A549 (cell line): Measurements from ENCODE around the gene CILP2. TPM values are rescaled to one million over a fixed set of nuclear protein-coding genes. Genes with fewer than 3 reads are reported as not detected.

ENCODE experiments used
- ATAC-seq, 2 experiments: fragments of 200-7000 bp in 1 of 2; fragments of >200 bp in 1 of 2; cut with Nextera tagmentation in 1 of 2; cut with Tn5 transposase in 1 of 2; 3 replicates each; pipeline versions ENCODE4 v1.8.0 to v1.9.1; 2018 to 2020; ENCODE audit warnings: mild to moderate bottlenecking in 1 of 2, moderate library complexity in 1 of 2
- CTCF ChIA-PET: fragments of 300-600 bp; sonication (Branson Sonifier 250); formaldehyde crosslinking; extraction: SDS; loops from one replicate; lab custom pipeline; 2021; ENCODE audit warnings: antibody characterized with exemption, inconsistent platforms; lab: Yijun Ruan, JAX
- POLR2A ChIA-PET: fragments of 350-600 bp; formaldehyde crosslinking; extraction: SDS; loops from one replicate; lab custom pipeline; 2021; ENCODE audit warnings: antibody characterized with exemption, inconsistent platforms; lab: Yijun Ruan, JAX
- DNase-seq, 2 experiments: peaks; one replicate each; pipeline versions ENCODE4 v3.0.0 to v3.0.0-alpha.2; 2011 to 2016; ENCODE audit warnings: low read depth in 1 of 2, low spot score in 1 of 2
- FAIRE-seq: peaks from 2 replicates; lab custom pipeline; 2011; peaks lifted over from hg19 to GRCh38; lab: Jason Lieb, UNC
- H3K27ac ChIP-seq, 2 experiments: fragments of >200 bp; sonication (Bioruptor Twin); formaldehyde crosslinking; 3 replicates each; pipeline ENCODE4 v1.5.1; 2016 to 2017
- H3K4me1 ChIP-seq: fragments of >200 bp; sonication (Bioruptor Twin); formaldehyde crosslinking; 3 replicates; pipeline ENCODE4 v1.6.1; 2016
- H3K4me2 ChIP-seq: fragments of >200 bp; sonication (Bioruptor Twin); formaldehyde crosslinking; 3 replicates; pipeline ENCODE4 v1.6.1; 2016
- H3K4me3 ChIP-seq: fragments of >200 bp; sonication (Bioruptor Twin); formaldehyde crosslinking; 3 replicates; pipeline ENCODE4 v1.5.1; 2016
- H3K9me3 ChIP-seq: fragments of >200 bp; sonication (Bioruptor Twin); formaldehyde crosslinking; 3 replicates; pipeline ENCODE4 v1.6.1; 2016
- BHLHE40 ChIP-seq: IDR thresholded peaks from 2 replicates; pipeline ENCODE4 v1.6.1; 2012; ENCODE audit warnings: low read depth, low read length, inconsistent platforms
- CEBPB ChIP-seq, 2 experiments: fragments of >200 bp in 1 of 2; sonication (Bioruptor Twin) in 1 of 2; formaldehyde crosslinking in 1 of 2; IDR thresholded peaks; 2 replicates each; pipeline ENCODE4 v1.6.1; 2012 to 2016
- EHMT2 ChIP-seq: fragments of 200-600 bp; sonication (generic); IDR thresholded peaks from 2 replicates; pipeline ENCODE4 v1.6.1; 2016; ENCODE audit warnings: antibody characterized with exemption, low read depth, mild to moderate bottlenecking, moderate library complexity
- FOSB ChIP-seq: fragments of 250-450 bp; sonication (Bioruptor Pico); IDR thresholded peaks from 2 replicates; pipeline ENCODE4 v1.5.0; 2020; ENCODE audit warnings: mild to moderate bottlenecking, moderate library complexity
- GATA3 ChIP-seq: IDR thresholded peaks from 2 replicates; pipeline ENCODE4 v1.6.1; 2012; ENCODE audit warnings: borderline replicate concordance
- HEYL ChIP-seq: fragments of 250-450 bp; sonication (Bioruptor Pico); IDR thresholded peaks from 2 replicates; pipeline ENCODE4 v1.8.0; 2021; ENCODE audit warnings: mild to moderate bottlenecking, moderate library complexity
- HOXA7 ChIP-seq: fragments of 250-450 bp; sonication (Bioruptor Pico); IDR thresholded peaks from 2 replicates; pipeline ENCODE4 v1.5.0; 2020; ENCODE audit warnings: mild to moderate bottlenecking, moderate library complexity
- JUN ChIP-seq, 2 experiments: fragments of >200 bp; sonication (Bioruptor Twin); formaldehyde crosslinking; IDR thresholded peaks; 2 replicates in 1 of 2; 3 replicates in 1 of 2; pipeline ENCODE4 v1.6.1; 2016 to 2017
- JUNB ChIP-seq: fragments of >200 bp; sonication (Bioruptor Twin); formaldehyde crosslinking; IDR thresholded peaks from 2 replicates; pipeline ENCODE4 v1.6.1; 2016
- MAFK ChIP-seq: fragments of 450-650 bp; IDR thresholded peaks from 2 replicates; pipeline ENCODE4 v1.6.1; 2014; ENCODE audit not compliant: partially characterized antibody
- NFE2L2 ChIP-seq: fragments of 150-350 bp; conservative IDR thresholded peaks from 2 replicates; pipeline ENCODE4 v1.6.1; 2014; ENCODE audit warnings: low read length
- PHF8 ChIP-seq: fragments of 200-600 bp; sonication (generic); IDR thresholded peaks from 2 replicates; pipeline ENCODE4 v1.6.1; 2016; ENCODE audit warnings: low read depth, mild to moderate bottlenecking, antibody characterized with exemption, moderate library complexity, borderline replicate concordance
- POLR2A ChIP-seq: IDR thresholded peaks from 2 replicates; pipeline ENCODE4 v1.6.1; 2012; ENCODE audit warnings: mild to moderate bottlenecking, low read length
- RAD21 ChIP-seq, 2 experiments: fragments of >200 bp in 1 of 2; sonication (Bioruptor Twin) in 1 of 2; formaldehyde crosslinking in 1 of 2; IDR thresholded peaks in 1 of 2; conservative IDR thresholded peaks in 1 of 2; 2 replicates in 1 of 2; 3 replicates in 1 of 2; pipeline ENCODE4 v1.6.1; 2012 to 2018; ENCODE audit warnings: inconsistent platforms in 1 of 2
- RCOR1 ChIP-seq: fragments of 150-350 bp; IDR thresholded peaks from 2 replicates; pipeline ENCODE4 v1.6.1; 2014; ENCODE audit warnings: antibody characterized with exemption, low read length, low read depth
- SREBF2 ChIP-seq: fragments of 450-650 bp; IDR thresholded peaks from 2 replicates; pipeline ENCODE4 v1.6.1; 2014; ENCODE audit warnings: mild to moderate bottlenecking, moderate library complexity
- TP53 ChIP-seq: fragments of 250-450 bp; sonication (Bioruptor Pico); IDR thresholded peaks from 2 replicates; pipeline ENCODE4 v1.5.0; 2021; ENCODE audit warnings: mild to moderate bottlenecking, moderate library complexity
- WGBS: methylation state at CpG from one replicate; pipeline ENCODE4 v1.1.6; 2017; ENCODE audit errors: missing lambda C conversion rate; 5-methylcytosine and 5-hydroxymethylcytosine counted together
- polyA plus RNA-seq, 4 experiments: library from polyadenylated mRNA; depleted of rRNA in 3 of 4; stranded (reverse); fragments of >200 nt; fragmentation: RNase III in 1 of 4; extraction: RNeasy Plus Mini Kit Qiagen cat#74134 plus additional on column Dnase treatment in 1 of 4; gene quantifications; 2 replicates in 3 of 4; 3 replicates in 1 of 4; pipeline ENCODE4 v1.2.3, GENCODE V29; 2011 to 2017
- TF ChIP-seq, protein P1 (sequence below): fragments of 250-450 bp; sonication (Bioruptor Pico); IDR thresholded peaks from 2 replicates; pipeline ENCODE4 v1.5.0; 2021; ENCODE audit warnings: mild to moderate bottlenecking, moderate library complexity, borderline replicate concordance
- TF ChIP-seq, protein P2 (sequence below): fragments of >200 bp; sonication (Bioruptor Twin); formaldehyde crosslinking; IDR thresholded peaks from 2 replicates; pipeline ENCODE4 v1.6.1; 2016
- TF ChIP-seq, protein P3 (sequence below): fragments of 200-600 bp; sonication (generic); IDR thresholded peaks from 2 replicates; pipeline ENCODE4 v1.6.1; 2016; ENCODE audit warnings: antibody characterized with exemption, mild to moderate bottlenecking, moderate library complexity
- TF ChIP-seq, protein P4 (sequence below): fragments of 150-350 bp; IDR thresholded peaks from 2 replicates; pipeline ENCODE4 v1.6.1; 2014; ENCODE audit warnings: low read depth, mild to moderate bottlenecking, low read length

The CILP2 gene
- polyA plus RNA-seq, 2 of the 4 experiments (the other 2 are of a cell fraction) = 0.17 TPM

DNA sequence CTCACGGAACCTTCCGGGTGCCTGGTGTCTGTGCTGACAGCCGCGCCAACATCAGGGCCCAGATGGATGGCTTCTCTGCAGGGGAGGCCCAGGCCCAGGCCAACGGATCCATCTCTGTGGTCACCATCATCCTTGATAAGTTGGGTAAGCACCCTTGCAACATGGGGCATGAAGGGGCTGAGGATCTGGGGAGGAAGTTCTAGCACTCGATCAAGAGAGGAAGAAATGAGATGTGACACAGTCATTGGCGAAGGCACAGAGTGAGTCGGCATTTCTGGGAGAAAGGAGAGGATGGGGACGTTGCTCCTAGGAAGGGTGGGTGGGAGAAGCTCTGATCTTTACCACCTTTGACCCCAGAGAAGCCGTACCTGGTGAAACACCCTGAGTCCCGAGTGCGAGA is 4.4 kb downstream of the CILP2 start:
- WGBS = 82% methylated on average over 7 of the region's 12 CpGs
- Histone ChIP-seq H3K4me2 (no peak overlapping the region), H3K4me3 (no peak overlapping the region), H3K4me1 (no peaks in the 10 kb centered on the region), H3K27ac (no peak overlapping the region), H3K9me3 (no peaks in the 10 kb centered on the region)
- FAIRE-seq (no peak), DNase-seq (no peak), ATAC-seq (no peak)
- TF ChIP-seq JUNB = no peak
- no peak for TF ChIP-seq TP53 (CRISPR knock-in tag)
- TF ChIP-seq JUN (IDR thresholded peaks at IDR 0.05) = no peak
- ChIA-PET POLR2A (no interaction called here), CTCF (interaction anchor here (1.0 to 1.2 kb wide), 3 partner anchors 10 to 14 kb away, joined by 3 to 5 read pairs (median 3); no protein-coding TSS in a partner anchor)

DNA sequence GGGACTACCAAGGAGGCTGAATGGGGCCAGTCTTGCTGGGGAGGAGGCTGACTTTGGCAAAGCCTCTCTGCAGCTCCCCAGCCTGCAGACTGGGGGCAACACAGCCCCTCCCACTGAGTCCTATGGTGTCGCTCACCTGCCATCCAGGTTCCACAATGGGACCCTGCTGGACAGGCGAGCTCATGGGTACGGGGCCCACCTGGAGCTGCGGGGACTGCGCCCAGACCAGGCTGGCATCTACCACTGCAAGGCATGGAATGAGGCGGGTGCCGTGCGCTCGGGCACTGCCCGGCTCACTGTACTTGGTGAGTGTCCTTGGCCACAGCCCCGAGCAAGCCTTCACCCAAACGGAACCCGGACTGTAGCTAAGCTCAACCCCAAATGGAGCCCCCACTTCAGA is 5.0 kb downstream of the CILP2 start:
- POLR2A ChIA-PET = interaction anchor here (0.6 kb wide), 1 partner anchor 35 kb away, joined by 3 read pairs; no protein-coding TSS in a partner anchor
- 100% methylated on average over 1 of the region's 13 CpGs for WGBS
- Histone ChIP-seq H3K4me2 (no peak overlapping the region), H3K4me3 (no peak overlapping the region), H3K27ac (no peak overlapping the region), H3K4me1 (no peaks in the 10 kb centered on the region), H3K9me3 (no peaks in the 10 kb centered on the region)
- FAIRE-seq (no peak), DNase-seq (no peak), ATAC-seq (no peak)
- CTCF ChIA-PET = interaction anchor here (1.0 to 2.1 kb wide), 5 partner anchors 9 to 13 kb away, joined by 3 to 10 read pairs (median 3); no protein-coding TSS in a partner anchor
- TF ChIP-seq POLR2A (no peak), RAD21 (conservative IDR thresholded peaks at IDR 0.05 in 1 of 2, IDR thresholded peaks at IDR 0.05 in 1 of 2) (no peak)

DNA sequence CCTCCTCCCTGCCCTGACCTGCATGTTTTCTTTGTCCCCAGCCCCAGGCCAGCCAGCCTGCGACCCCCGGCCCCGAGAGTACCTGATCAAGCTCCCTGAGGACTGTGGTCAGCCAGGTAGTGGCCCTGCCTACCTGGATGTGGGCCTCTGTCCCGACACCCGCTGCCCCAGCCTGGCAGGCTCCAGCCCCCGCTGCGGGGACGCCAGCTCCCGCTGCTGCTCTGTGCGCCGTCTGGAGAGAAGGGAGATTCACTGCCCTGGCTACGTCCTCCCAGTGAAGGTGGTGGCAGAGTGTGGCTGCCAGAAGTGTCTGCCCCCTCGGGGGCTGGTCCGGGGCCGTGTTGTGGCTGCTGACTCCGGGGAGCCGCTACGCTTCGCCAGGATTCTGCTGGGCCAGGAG is 5.6 kb downstream of the CILP2 start:
- FAIRE-seq = no peak
- 100% methylated on average over 4 of the region's 19 CpGs for WGBS

DNA sequence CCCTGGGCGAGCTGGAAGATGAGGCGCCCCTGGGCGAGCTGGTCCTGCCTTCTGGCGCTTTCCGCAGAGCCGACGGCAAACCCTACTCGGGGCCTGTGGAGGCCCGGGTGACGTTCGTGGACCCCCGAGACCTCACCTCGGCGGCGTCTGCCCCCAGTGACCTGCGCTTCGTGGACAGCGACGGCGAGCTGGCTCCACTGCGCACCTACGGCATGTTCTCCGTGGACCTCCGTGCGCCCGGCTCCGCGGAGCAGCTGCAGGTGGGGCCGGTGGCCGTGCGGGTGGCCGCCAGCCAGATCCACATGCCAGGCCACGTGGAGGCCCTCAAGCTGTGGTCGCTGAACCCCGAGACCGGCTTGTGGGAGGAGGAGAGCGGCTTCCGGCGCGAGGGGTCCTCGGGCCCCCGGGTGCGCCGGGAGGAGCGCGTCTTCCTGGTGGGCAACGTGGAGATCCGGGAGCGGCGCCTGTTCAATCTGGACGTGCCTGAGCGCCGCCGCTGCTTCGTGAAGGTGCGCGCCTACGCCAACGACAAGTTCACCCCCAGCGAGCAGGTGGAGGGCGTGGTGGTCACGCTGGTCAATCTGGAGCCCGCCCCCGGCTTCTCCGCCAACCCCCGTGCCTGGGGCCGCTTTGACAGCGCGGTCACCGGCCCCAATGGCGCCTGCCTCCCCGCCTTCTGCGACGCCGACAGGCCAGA is 6.3 kb downstream of the CILP2 start:
- TF ChIP-seq, protein P1, sequence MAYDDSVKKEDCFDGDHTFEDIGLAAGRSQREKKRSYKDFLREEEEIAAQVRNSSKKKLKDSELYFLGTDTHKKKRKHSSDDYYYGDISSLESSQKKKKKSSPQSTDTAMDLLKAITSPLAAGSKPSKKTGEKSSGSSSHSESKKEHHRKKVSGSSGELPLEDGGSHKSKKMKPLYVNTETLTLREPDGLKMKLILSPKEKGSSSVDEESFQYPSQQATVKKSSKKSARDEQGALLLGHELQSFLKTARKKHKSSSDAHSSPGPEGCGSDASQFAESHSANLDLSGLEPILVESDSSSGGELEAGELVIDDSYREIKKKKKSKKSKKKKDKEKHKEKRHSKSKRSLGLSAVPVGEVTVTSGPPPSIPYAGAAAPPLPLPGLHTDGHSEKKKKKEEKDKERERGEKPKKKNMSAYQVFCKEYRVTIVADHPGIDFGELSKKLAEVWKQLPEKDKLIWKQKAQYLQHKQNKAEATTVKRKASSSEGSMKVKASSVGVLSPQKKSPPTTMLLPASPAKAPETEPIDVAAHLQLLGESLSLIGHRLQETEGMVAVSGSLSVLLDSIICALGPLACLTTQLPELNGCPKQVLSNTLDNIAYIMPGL (CRISPR knock-in tag) = no peak
- TF ChIP-seq FOSB (CRISPR knock-in tag) (no peak), CEBPB (IDR thresholded peaks at IDR 0.05) (no peak), MAFK (no peak), HEYL (CRISPR knock-in tag) (no peak), GATA3 (no peak), EHMT2 (no peak), PHF8 (no peak), RCOR1 (no peak), HOXA7 (CRISPR knock-in tag) (no peak)
- TF ChIP-seq, protein P2, sequence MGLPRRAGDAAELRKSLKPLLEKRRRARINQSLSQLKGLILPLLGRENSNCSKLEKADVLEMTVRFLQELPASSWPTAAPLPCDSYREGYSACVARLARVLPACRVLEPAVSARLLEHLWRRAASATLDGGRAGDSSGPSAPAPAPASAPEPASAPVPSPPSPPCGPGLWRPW = no peak
- TF ChIP-seq, protein P3, sequence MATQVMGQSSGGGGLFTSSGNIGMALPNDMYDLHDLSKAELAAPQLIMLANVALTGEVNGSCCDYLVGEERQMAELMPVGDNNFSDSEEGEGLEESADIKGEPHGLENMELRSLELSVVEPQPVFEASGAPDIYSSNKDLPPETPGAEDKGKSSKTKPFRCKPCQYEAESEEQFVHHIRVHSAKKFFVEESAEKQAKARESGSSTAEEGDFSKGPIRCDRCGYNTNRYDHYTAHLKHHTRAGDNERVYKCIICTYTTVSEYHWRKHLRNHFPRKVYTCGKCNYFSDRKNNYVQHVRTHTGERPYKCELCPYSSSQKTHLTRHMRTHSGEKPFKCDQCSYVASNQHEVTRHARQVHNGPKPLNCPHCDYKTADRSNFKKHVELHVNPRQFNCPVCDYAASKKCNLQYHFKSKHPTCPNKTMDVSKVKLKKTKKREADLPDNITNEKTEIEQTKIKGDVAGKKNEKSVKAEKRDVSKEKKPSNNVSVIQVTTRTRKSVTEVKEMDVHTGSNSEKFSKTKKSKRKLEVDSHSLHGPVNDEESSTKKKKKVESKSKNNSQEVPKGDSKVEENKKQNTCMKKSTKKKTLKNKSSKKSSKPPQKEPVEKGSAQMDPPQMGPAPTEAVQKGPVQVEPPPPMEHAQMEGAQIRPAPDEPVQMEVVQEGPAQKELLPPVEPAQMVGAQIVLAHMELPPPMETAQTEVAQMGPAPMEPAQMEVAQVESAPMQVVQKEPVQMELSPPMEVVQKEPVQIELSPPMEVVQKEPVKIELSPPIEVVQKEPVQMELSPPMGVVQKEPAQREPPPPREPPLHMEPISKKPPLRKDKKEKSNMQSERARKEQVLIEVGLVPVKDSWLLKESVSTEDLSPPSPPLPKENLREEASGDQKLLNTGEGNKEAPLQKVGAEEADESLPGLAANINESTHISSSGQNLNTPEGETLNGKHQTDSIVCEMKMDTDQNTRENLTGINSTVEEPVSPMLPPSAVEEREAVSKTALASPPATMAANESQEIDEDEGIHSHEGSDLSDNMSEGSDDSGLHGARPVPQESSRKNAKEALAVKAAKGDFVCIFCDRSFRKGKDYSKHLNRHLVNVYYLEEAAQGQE = no peak
- no peak for DNase-seq
- no peak for ATAC-seq
- Histone ChIP-seq H3K4me3 (no peak overlapping the region), H3K4me2 (no peak overlapping the region), H3K4me1 (no peaks in the 10 kb centered on the region), H3K9me3 (no peaks in the 10 kb centered on the region), H3K27ac (no peak overlapping the region)
- FAIRE-seq = no peak
- POLR2A ChIA-PET = no interaction called here
- CTCF ChIA-PET = interaction anchor here (1.3 to 2.1 kb wide), 2 partner anchors 10 to 99 kb away, joined by 6 to 10 read pairs; partner anchors contain the start of gene GMIP
- 95% methylated on average over 28 of the region's 75 CpGs for WGBS

More for the DNA sequence above, 5.6 kb downstream of the CILP2 start:
- Histone ChIP-seq H3K27ac (no peak overlapping the region), H3K4me3 (no peak overlapping the region)
- ATAC-seq (no peak), DNase-seq (no peak)
- no peak for TF ChIP-seq NFE2L2
- no peak for TF ChIP-seq SREBF2
- TF ChIP-seq BHLHE40 = no peak
- no peak for TF ChIP-seq MAFK
- TF ChIP-seq, protein P4, sequence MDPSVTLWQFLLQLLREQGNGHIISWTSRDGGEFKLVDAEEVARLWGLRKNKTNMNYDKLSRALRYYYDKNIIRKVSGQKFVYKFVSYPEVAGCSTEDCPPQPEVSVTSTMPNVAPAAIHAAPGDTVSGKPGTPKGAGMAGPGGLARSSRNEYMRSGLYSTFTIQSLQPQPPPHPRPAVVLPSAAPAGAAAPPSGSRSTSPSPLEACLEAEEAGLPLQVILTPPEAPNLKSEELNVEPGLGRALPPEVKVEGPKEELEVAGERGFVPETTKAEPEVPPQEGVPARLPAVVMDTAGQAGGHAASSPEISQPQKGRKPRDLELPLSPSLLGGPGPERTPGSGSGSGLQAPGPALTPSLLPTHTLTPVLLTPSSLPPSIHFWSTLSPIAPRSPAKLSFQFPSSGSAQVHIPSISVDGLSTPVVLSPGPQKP = no peak
- no peak for TF ChIP-seq GATA3
- TF ChIP-seq, all 56 proteins: peak for 0
- Histone ChIP-seq H3K9me3 (no peaks in the 10 kb centered on the region), H3K4me1 (no peaks in the 10 kb centered on the region), H3K4me2 (no peak overlapping the region)
- CTCF ChIA-PET = interaction anchor here (1.0 to 2.1 kb wide), 4 partner anchors 8 to 12 kb away, joined by 3 to 10 read pairs (median 4); no protein-coding TSS in a partner anchor
- POLR2A ChIA-PET = interaction anchor here (0.6 kb wide), 1 partner anchor 35 kb away, joined by 3 read pairs; no protein-coding TSS in a partner anchor
